HG03039 (cell line): ENCODE measurements around the gene NEMP1.
"Not testable (repeated sequence)": the region's sequence is repeated elsewhere in the genome, so short reads cannot be mapped to it uniquely, and the experiment has no call there.

Experiments used
- ATAC-seq: cut with Tn5 transposase; IDR thresholded peaks from one replicate; pipeline ENCODE4 v1.9.1; 2021; ENCODE audit warnings: mild to moderate bottlenecking, moderate library complexity; ENCODE audit not compliant: unreplicated experiment

Gene NEMP1

DNA sequence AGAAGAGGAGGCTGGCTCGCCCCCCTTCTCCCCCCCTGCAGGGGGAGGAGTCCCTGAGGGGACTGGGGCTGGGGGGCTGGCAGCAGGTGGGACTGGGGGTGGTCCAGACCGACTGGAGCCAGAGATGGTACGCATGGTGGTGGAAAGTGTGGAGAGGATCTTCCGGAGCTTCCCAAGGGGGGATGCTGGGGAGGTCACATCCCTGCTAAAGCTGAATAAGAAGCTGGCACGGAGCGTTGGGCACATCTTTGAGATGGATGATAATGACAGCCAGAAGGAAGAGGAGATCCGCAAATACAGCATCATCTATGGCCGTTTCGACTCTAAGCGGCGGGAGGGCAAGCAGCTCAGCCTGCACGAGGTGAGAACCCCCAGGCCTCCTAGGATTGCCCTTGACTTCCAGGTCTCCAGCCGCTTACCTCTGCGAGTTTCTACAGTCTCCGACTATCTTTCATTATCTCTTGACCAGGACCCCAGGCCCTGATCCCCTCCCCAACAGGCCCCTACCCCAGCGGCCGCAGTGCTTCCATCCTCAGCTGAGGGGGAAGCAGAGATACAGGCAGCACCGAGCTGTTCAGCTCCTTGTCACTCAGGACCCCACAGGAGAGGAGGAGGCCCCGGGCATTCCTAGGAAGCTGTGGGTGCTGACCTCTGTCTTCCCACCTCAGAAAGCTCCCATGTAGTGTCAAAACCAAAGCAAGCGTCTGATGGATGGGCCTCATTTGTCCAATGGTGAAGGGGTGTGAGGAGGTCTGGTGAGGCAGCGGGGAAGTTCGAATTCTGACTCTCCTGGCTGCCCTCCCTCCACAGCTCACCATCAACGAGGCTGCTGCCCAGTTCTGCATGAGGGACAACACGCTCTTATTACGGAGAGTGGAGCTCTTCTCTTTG lies 13.3 kb upstream of the NEMP1 start:
- no peak for ATAC-seq

DNA sequence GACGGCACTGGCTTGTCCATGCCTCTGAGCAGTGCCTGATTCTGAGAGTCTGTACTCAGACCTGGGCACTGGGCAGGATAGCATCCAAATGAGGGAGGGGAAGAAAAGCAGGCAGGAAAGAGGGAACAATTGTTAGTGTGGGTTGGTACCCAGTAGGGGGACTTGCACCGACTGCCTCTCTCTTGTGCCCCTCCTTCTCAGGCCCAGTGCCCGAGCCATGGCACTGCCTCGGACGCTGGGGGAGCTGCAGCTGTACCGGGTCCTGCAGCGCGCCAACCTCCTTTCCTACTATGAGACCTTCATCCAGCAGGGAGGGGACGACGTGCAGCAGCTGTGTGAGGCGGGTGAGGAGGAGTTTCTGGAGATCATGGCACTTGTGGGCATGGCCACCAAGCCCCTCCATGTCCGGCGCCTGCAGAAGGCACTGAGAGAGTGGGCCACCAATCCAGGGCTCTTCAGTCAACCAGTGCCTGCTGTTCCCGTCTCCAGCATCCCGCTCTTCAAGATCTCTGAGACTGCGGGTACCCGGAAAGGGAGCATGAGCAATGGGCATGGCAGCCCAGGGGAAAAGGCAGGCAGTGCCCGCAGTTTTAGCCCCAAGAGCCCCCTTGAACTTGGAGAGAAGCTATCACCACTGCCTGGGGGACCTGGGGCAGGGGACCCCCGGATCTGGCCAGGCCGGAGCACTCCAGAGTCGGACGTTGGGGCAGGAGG lies 12.5 kb upstream of the NEMP1 start:
- ATAC-seq = no peak

- no peak for ATAC-seq
Observed at GRCh38 chr12:57090490-57090889, 11.9 kb upstream of the NEMP1 start.

DNA sequence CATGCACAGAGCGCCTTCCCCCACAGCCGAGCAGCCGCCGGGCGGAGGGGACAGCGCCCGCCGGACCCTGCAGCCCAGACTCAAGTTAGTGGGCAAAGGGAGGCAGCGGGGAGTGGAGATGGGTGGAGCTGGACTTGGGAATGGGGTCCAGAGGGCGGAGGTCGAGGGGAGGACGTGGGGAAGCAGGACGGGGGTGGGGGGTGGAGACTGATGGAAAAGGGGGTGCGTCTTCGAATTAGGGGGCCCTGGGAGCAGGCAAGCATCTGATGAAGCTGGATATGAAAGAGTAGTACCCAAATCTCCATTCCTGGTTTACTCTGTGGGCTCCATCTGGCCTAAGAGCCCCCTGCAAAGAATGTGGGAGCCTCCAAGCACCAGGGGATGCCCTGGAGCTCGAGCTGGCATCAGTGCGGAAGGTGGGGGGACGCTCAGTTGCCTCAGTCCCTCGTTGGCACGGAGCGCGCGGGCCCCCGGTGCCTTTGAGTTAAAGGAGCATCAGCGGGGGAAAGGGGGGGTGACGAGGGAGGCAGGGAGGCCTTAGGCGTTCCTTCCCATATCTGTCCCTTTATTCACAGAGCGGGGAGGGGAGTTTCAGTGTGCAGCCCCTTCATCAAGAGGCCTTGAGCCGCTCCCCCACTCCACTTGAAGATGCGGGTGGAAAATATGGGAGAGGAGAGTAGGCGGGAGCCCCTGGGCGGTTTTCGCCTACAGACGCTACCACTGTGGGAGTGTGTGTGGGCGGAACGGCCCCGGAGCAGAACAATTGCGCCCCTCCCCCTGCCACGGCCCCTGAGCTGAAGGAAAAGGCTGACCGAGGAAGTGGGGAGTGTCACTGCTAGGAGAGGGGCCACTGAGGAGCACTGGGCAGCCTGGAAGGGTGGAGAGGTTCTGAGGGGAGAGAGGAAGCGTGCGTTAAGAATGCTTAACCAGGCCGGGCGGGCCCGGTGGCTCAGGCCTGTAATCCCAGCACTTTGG lies 11.0 kb upstream of the NEMP1 start:
- ATAC-seq = no peak

DNA sequence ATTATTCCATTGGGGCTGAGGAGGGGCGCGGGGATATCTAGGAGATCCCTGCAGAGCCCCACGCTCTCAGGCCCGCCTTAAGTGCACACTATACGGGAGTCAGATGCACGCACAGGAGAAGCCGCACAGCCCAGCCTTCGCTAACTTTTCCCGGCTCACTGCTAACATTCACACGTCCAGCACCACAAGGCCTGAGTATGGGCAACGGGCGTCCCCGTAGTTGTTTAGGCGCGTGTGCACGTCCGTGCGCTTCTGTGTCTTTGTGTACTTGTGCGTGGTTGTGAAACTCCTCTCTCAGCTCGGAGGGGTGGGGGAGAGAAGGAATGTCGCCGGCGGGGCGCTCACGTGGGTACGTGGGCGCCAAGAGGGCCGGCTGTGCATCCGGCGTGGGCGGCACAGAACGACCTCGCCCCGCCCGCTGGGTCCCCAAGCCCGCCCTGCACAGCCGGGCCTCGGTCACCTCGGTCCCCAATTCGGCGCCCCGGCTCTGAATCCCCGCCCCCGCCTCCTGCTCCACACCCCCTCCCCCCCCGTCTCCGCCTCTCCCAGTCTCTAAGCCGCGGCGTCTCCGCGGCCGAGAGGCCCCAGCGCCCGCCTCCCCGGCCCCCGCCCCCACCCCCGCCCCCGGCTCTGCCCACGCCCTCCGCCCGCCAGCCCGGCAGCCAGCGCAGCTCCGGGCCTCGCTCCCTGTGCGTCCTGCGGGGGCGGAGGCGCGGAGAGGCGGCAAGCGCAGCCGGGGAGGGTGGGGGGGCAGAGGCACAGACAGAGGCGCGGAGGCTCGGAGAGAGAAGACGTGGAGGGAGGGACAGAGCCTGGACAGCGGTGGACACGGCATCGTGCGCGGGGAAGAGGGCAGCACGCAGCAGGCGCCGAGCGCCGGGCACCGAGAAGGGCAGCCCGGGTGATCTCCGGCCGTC lies 10.0 kb upstream of the NEMP1 start, which contains the start of gene NAB2:
TSS of gene NAB2 (plus strand) at position 761 of the 917 bp plus-strand sequence. CDS start 158 bp downstream, outside the sequence.
- peak; percentile 48 for ATAC-seq

DNA sequence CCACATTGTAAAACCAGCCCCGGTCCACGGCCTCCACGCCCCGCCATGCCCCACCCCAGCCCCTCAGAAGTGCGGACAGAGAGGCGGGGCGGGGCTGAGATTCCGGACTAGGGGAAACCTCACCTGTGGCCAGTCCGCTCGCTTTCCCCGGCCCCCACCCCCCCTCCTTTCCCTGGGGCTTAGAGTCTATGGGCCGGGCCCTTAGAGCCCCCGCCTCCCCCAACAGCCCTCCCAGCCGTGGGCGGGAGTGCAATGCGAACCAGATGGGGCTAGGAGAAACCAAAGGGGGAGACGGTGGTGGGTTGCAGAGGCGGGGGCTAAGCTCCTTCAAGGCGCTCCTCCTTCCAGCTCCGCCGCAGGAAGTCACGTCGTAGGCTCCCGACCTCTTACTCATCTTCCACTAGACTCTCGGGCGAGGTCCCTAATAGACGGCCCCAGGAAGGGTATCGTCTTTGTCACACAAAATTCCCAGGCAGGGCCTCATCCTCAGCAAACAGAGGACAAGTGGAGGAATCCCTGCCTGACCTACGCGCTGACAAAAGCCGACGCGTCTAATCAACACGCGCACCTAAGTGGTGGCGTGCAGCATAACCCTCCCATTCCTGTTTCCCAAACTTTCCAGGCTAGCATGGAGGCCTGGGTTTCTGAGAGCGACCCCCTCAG lies 9.2 kb upstream of the NEMP1 start:
- ATAC-seq = peak; percentile 21

GRCh38 chr12:57087010-57087690 lies 8.6 kb upstream of the NEMP1 start:
- ATAC-seq = peak; percentile 31

- ATAC-seq = no peak
Observed at GRCh38 chr12:57086493-57087009, 8.0 kb upstream of the NEMP1 start.

DNA sequence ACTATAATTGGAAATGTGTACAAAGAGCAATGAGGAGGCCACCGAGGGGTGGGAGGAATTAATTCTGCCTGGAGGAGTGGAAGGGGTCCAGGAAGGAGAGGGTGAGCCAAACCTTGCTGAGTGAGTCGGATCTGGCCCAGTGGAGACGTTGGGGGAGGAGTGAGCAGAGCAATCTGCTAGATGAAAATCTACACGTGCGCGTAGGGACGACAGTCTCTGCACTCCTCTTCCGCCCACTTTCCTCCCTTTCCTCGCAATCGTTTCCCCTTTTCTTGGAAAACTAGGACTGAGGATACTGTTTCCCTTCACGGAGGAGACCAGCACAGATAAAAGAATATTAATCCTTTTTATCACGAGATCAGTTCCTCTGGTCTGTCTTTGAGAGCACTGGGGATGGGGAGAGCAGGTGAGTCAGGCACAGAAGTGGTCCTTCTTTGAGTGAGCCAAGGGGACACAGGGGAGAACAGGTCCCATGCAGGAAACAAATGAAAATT lies 7.5 kb upstream of the NEMP1 start:
- ATAC-seq = no peak

DNA sequence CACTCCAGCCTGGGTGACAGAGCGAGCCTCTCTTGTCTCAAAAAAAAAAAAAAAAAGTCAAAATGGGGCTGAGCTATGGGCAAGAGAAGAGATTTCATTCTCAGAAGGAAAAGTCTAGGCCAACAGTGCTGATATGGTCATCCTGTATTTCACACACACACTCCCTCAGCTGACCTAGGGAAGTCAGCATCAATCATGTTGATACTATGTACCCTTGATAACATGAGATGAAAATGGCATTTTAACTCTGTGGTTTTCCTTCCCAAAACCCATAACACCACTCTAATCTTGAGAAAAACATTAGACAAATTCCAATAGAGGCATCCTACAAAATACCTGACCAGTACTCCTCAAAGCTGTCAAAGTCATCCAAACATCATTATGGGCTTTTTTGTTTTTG lies 2.3 kb upstream of the NEMP1 start:
- no peak for ATAC-seq

DNA sequence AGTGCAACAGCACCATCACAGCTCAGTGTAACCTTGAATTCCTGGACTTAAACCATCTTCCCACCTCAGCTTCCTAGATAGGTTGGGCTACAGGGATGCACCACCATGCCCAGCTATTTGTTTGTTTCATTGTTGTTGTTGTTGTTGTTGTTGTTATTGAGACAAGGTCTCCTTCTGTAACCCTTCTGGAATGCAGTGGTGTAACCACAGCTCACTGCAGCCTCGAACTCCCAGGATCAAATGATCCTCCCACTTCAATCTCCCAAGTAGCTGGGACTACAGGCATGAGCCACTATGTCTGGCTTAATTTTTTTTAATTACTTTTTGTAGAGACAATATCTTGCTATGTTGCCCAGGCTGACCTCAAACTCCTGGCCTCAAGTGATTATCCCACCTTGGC lies 1.2 kb upstream of the NEMP1 start:
- no peak for ATAC-seq

DNA sequence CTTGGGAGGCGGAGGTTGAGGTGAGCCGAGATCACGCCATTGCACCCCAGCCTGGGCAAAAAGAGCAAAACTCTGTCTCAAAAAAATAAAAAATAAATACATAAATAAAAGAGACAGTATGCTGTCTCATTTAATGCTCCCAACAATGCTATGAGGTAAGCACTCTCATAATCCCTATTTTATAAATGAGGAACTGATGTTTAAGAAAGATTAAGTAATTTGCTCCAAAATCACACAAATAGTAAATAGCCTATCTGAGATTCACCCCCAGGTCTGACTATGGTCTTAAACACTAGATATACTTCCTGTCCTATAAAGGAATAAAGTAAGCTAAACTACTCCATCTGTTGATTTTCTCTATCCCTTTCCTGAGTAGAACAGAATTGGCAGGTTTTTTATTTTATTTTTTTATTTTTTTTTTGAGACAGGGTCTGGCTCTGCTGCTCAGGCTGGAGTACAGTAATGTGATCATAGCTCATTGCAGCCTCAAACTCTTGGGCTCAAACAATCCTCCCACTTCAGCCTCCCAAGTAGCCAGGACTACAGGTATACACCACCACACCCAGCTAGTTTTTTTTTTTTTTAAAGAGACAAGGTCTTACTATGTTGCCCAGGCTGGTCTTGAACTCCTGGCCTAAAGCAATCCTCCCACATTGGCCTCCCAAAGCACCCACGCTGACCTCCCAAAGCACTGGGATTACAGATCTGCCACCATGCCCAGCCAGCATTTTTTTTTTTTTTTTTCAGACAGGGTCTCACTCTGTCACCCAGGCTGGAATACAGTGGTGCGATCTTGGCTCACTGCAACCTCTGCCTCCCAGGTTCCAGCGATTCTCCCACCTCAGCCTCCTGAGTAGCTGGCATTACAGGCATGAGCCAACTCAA lies 4.8 kb downstream of the NEMP1 start:
- not testable (repeated sequence) for ATAC-seq

DNA sequence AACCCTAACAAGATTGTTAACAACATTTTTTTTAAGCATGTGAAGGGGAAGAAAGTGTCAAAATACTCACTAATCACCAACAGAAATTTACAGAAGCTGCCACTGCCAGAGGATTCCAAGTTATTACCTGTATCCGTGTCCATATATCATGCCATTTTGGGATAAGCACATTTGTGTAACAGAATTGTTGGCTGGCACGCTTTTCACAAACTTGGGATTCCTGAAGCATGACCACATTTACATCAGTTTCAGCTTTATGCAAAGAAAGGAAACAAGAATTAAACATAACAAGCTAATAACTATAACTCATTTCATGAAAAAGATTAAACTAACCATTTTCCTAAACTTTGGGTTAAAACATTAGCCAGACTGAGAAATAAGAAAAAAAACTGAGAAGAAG lies 5.9 kb downstream of the NEMP1 start:
- no peak for ATAC-seq

DNA sequence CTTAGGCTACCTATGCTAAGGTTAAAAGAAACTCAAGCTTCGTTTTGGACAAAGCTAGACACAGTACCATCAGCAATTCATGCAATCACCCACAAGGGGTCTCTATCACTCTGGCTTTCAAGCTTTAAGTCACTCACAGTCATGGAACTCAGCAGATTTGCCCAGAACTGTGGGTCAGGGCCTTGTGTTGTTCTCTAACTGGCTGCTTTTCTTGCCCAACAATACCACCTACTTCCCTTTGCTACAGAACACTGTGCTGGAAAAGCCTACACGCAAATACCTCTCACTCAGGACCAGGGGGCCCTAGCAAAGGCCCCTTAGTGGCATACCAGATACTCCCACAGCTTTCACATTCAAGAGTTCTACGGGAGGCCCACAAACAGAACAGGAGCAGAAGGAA lies 9.1 kb downstream of the NEMP1 start:
- no peak for ATAC-seq

- ATAC-seq = no peak
Observed at GRCh38 chr12:57066245-57066644, 12.3 kb downstream of the NEMP1 start.

DNA sequence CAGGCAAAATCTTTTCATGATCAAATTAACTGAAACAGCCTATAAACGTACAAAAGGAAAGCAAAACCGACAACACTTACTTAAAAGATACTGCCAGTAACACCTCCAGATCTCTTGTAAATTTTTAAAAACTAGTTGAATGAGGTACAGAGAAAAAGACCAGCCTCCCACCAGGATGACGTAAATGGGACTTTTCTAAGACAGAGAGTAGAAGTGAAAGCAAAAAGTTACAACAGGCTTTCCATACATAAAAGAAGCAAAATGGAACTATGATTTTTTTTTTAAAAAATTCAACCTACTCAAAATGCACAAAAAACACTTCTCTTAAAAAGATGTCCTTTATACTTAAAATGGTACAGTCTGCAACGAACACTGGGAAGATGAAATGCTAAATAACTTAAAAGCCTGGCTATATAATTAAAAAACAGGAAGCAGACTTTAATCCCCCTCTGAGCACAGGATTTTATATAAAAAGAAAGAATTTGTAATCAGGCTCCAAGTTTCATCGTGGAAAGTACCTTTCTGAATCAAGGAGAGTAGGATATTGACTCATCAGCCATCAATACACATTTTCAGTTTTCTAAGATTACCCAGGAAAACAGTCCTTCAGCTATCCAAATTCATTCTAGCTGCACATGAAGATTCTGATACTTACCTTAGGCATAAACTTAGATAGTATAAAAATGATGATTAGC lies 14.5 kb downstream of the NEMP1 start:
- peak; percentile 59 for ATAC-seq

DNA sequence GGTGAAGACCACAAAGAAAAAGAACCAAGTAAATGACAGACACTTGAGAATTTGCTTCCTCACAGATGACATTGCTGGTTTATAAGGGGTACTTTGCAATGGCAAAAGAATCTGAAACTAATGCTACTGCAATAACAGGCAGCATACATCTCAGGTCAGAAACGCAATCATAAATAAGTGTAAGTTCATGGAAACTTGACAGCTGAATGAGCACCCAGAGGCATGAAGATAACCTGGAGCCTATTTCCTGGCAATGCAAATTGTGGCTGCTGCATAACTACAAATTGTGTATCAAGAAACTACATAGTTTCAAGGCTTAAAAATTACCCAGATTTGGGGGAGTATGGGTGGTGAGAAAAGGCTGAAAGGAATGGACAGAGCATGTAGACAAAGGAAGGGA lies 20.1 kb downstream of the NEMP1 start:
- ATAC-seq = no peak
